NB4 (cell line): ENCODE results near the gene CTCF.

Source experiments
- POLR2A ChIP-seq: IDR thresholded peaks from 2 replicates; pipeline ENCODE4 v1.6.1; 2011; ENCODE audit warnings: mild to moderate bottlenecking; ENCODE audit not compliant: insufficient read length; ENCODE audit errors: extremely low read depth
- TF ChIP-seq, protein P1 (sequence below): IDR thresholded peaks from one replicate; pipeline ENCODE4 v1.5.1; 2012; ENCODE audit warnings: low read depth, low read length

DNA sequence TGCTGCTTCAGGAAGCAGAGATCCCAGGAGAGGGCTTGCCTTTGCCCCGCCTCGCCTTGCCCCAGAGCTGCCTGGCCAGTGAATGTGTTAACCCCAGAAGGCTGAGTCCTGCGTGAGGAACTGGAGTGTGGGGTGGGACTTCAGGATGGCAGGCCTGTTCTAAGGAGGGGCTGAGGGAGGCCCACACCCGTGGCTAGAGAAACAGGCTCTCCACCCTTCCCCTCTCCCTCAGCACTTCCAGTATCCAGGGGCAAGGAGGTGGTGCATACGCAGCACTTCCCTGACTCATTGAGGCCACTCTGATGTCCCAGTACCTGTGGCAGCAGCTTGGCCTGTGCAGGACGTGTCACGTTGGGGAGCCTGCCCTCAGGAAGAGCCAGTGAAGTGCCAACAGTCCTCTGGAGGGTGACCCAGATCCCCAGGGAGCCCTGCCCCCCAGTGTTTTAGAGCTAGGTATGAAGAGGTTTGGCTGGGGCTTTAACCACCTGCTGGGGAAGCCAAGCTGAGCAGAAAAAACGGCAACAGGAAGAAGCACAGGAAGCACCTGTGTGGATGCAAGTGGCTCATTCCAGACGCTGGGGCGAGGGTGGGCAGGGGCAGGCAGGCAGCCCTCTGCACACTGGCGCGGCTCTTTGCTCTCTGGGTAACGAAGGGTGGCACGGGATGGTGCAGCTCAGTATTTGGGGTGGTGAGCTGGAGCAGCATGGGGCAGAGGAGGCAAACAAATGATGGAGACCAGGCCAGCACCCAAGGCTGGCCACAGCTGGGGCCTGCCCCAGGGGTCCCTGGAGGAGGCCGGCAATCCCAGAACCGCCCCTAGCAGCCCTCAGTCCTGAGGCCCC is 14.7 kb upstream of the CTCF start:
- TF ChIP-seq, protein P1, sequence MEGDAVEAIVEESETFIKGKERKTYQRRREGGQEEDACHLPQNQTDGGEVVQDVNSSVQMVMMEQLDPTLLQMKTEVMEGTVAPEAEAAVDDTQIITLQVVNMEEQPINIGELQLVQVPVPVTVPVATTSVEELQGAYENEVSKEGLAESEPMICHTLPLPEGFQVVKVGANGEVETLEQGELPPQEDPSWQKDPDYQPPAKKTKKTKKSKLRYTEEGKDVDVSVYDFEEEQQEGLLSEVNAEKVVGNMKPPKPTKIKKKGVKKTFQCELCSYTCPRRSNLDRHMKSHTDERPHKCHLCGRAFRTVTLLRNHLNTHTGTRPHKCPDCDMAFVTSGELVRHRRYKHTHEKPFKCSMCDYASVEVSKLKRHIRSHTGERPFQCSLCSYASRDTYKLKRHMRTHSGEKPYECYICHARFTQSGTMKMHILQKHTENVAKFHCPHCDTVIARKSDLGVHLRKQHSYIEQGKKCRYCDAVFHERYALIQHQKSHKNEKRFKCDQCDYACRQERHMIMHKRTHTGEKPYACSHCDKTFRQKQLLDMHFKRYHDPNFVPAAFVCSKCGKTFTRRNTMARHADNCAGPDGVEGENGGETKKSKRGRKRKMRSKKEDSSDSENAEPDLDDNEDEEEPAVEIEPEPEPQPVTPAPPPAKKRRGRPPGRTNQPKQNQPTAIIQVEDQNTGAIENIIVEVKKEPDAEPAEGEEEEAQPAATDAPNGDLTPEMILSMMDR = no peak
- TF ChIP-seq POLR2A = no peak
